Fibroblast of skin of left biceps (primary cell): Measurements from ENCODE around the gene CSNK1G2.
A peak's percentile ranks its signal among the peaks of the same experiment; 100 is the strongest.
"Not testable (repeated sequence)": the region's sequence is repeated elsewhere in the genome, so short reads cannot be mapped to it uniquely, and the experiment has no call there.

ENCODE experiments used
- DNase-seq, 2 experiments: peaks; one replicate each; pipeline ENCODE4 v3.0.0-alpha.2; 2013; ENCODE audit warnings: low read depth in 2 of 2

Gene CSNK1G2

GRCh38 chr19:1988464-1988863, 47.5 kb downstream of the CSNK1G2 start:
- not testable (repeated sequence) for DNase-seq

GRCh38 chr19:1989513-1990229, 48.7 kb downstream of the CSNK1G2 start:
- DNase-seq, result no peak

- no peak for DNase-seq
Measured at GRCh38 chr19:1990230-1991017, 49.5 kb downstream of the CSNK1G2 start.

GRCh38 chr19:1991018-1991913, 50.3 kb downstream of the CSNK1G2 start:
- DNase-seq, result no peak

GRCh38 chr19:1992759-1993260, 51.8 kb downstream of the CSNK1G2 start:
- no peak for DNase-seq

- no peak for DNase-seq
Measured at GRCh38 chr19:1997353-1998233, 56.6 kb downstream of the CSNK1G2 start.

GRCh38 chr19:1998712-1999708, 58.0 kb downstream of the CSNK1G2 start:
- DNase-seq, result no peak

GRCh38 chr19:1999856-2000515, 59.0 kb downstream of the CSNK1G2 start:
- no peak for DNase-seq

- DNase-seq, result no peak
Measured at GRCh38 chr19:2003874-2004273, 62.9 kb downstream of the CSNK1G2 start.

GRCh38 chr19:2010135-2010668, 69.2 kb downstream of the CSNK1G2 start:
- no peak for DNase-seq

- no peak for DNase-seq
Measured at GRCh38 chr19:2011169-2011568, 70.2 kb downstream of the CSNK1G2 start.

GRCh38 chr19:2012941-2013682, 72.1 kb downstream of the CSNK1G2 start:
- DNase-seq, result no peak

GRCh38 chr19:2013683-2013961, 72.7 kb downstream of the CSNK1G2 start:
- no peak for DNase-seq

GRCh38 chr19:2014131-2014571, 73.2 kb downstream of the CSNK1G2 start:
- DNase-seq, result no peak

GRCh38 chr19:2014731-2015607, 74.0 kb downstream of the CSNK1G2 start:
- no peak for DNase-seq

- DNase-seq, result peak; percentile 57 to 58
Measured at GRCh38 chr19:2015608-2015950, 74.6 kb downstream of the CSNK1G2 start, which contains the start of gene BTBD2. Gene BTBD2, minus strand, starts transcription at chr19:2015714. Its CDS starts 11 bp downstream, at chr19:2015703.
